Keratinocyte (primary cell): ENCODE measurements around the gene C2orf78. TPM values are rescaled to one million over a fixed set of nuclear protein-coding genes. Genes with fewer than 3 reads are reported as not detected.
A peak's percentile ranks its signal among the peaks of the same experiment; 100 is the strongest.

Source experiments
- DNase-seq: peaks from one replicate; pipeline ENCODE4 v3.0.0-alpha.2; 2011; ENCODE audit warnings: low read depth, missing footprints, low spot score
- FAIRE-seq: peaks from 2 replicates; lab custom pipeline; 2011; peaks lifted over from hg19 to GRCh38; lab: Jason Lieb, UNC
- H2AFZ ChIP-seq: 2 replicates; pipeline ENCODE4 v1.6.0; 2012; ENCODE audit warnings: low read length, control low read depth, inconsistent platforms; ENCODE audit not compliant: control insufficient read depth
- H3K27ac ChIP-seq: 2 replicates; pipeline ENCODE4 v1.5.1; 2011; ENCODE audit warnings: low read length; ENCODE audit not compliant: control insufficient read depth, insufficient read depth
- H3K27me3 ChIP-seq: 3 replicates; pipeline ENCODE4 v1.6.0; 2011; ENCODE audit warnings: low read length; ENCODE audit not compliant: control insufficient read depth, insufficient read depth; ENCODE audit errors: extremely low read depth
- H3K36me3 ChIP-seq, 2 experiments: 2 replicates in 1 of 2; 3 replicates in 1 of 2; pipeline ENCODE4 v1.5.1; 2011; ENCODE audit warnings: low read length in 2 of 2, mild to moderate bottlenecking in 1 of 2; ENCODE audit not compliant: control insufficient read depth in 2 of 2, insufficient read depth in 2 of 2; ENCODE audit errors: extremely low read depth in 1 of 2
- H3K4me1 ChIP-seq: 3 replicates; pipeline ENCODE4 v1.5.1; 2011; ENCODE audit warnings: low read length; ENCODE audit not compliant: control insufficient read depth, insufficient read depth; ENCODE audit errors: extremely low read depth
- H3K4me2 ChIP-seq: 3 replicates; pipeline ENCODE4 v1.6.0; 2011; ENCODE audit warnings: low read depth, low read length; ENCODE audit not compliant: control insufficient read depth, insufficient read depth; ENCODE audit errors: extremely low read depth
- H3K4me3 ChIP-seq, 3 experiments: fragments of 200-600 bp in 1 of 3; sonication (generic) in 1 of 3; 2 replicates in 2 of 3; 3 replicates in 1 of 3; pipeline ENCODE4 v1.5.1; 2011 to 2016; ENCODE audit warnings: low read length in 3 of 3, mild to moderate bottlenecking in 3 of 3, control low read depth in 2 of 3, inconsistent platforms in 1 of 3, low read depth in 1 of 3, mixed read lengths in 1 of 3, mixed run types in 1 of 3, moderate library complexity in 1 of 3; ENCODE audit not compliant: control insufficient read depth in 2 of 3, insufficient read depth in 2 of 3; ENCODE audit errors: extremely low read depth in 1 of 3
- H3K79me2 ChIP-seq: 2 replicates; pipeline ENCODE4 v1.6.0; 2012; ENCODE audit warnings: low read length; ENCODE audit not compliant: control insufficient read depth, insufficient read depth
- H3K9ac ChIP-seq: 3 replicates; pipeline ENCODE4 v1.6.0; 2011; ENCODE audit warnings: low read length; ENCODE audit not compliant: control insufficient read depth, insufficient read depth; ENCODE audit errors: extremely low read depth
- H3K9me1 ChIP-seq: 3 replicates; pipeline ENCODE4 v1.6.0; 2011; ENCODE audit warnings: low read length; ENCODE audit not compliant: control insufficient read depth, insufficient read depth; ENCODE audit errors: extremely low read depth
- H3K9me3 ChIP-seq: 2 replicates; pipeline ENCODE4 v1.5.1; 2012; ENCODE audit warnings: low read depth, low read length; ENCODE audit not compliant: control insufficient read depth
- H4K20me1 ChIP-seq: 3 replicates; pipeline ENCODE4 v1.6.0; 2011; ENCODE audit warnings: low read length; ENCODE audit not compliant: control insufficient read depth, insufficient read depth; ENCODE audit errors: extremely low read depth
- CTCF ChIP-seq, 3 experiments: IDR thresholded peaks in 1 of 3; conservative IDR thresholded peaks in 1 of 3; optimal IDR thresholded peaks in 1 of 3; 2 replicates in 2 of 3; 3 replicates in 1 of 3; pipeline versions ENCODE3 to v1.5.1; 2011; ENCODE audit warnings: low read length in 3 of 3, mild to moderate bottlenecking in 3 of 3, moderate library complexity in 2 of 3, control low read depth in 1 of 3, inconsistent platforms in 1 of 3; ENCODE audit not compliant: insufficient read depth in 2 of 3; ENCODE audit errors: extremely low read depth in 1 of 3
- EZH2 ChIP-seq: IDR thresholded peaks from one replicate; pipeline ENCODE4 v1.6.1; 2012; ENCODE audit warnings: inconsistent platforms, mild to moderate bottlenecking, low read length, moderate library complexity
- dilution Hi-C: fragments of 300-500 bp; cut with MboI; formaldehyde crosslinking; loops from one replicate; pipeline ENCODE4 v1.7.0; 2020; ENCODE audit warnings: low sequenced_read_pairs; ENCODE audit not compliant: extremely low pct_ligation_motif_present
- polyA plus RNA-seq, 5 experiments: library from polyadenylated mRNA; depleted of rRNA in 3 of 5; stranded (reverse) in 3 of 5; stranded (forward) in 1 of 5; unstranded in 1 of 5; fragments of >200 nt; gene quantifications; 1 replicate in 1 of 5; 2 replicates in 3 of 5; 3 replicates in 1 of 5; pipeline versions ENCODE4 v1.2.1 to v1.2.3, GENCODE V29; 2011 to 2012; ENCODE audit warnings: missing spikeins in 2 of 5, low read depth in 1 of 5, low replicate concordance in 1 of 5

C2orf78 gene
- polyA plus RNA-seq, 1 donor (not counting 4 experiments of a cell fraction or from before 2014, with no cell fraction given): not detected

- Histone ChIP-seq H3K36me3 (peaks cover 7 to 14% of the 10 kb centered on the region in 2 experiments), H3K4me1 (peaks cover 12% of the 10 kb centered on the region), H3K9ac (peak within 1 kb of the TSS; percentile 93), H3K79me2 (peaks cover 21% of the 10 kb centered on the region), H4K20me1 (no peaks in the 10 kb centered on the region), H3K4me3 (peak within 1 kb of the TSS; percentile 89 to 99 (median 94)), H2AFZ (peak within 1 kb of the TSS; percentile 96), H3K9me1 (no peaks in the 10 kb centered on the region), H3K4me2 (peak within 1 kb of the TSS; percentile 100), H3K9me3 (no peaks in the 10 kb centered on the region), H3K27me3 (no peaks in the 10 kb centered on the region), H3K27ac (peak within 1 kb of the TSS; percentile 79)
- DNase-seq: peak; percentile 65
- TF ChIP-seq CTCF (optimal IDR thresholded peaks at IDR 0.05 in 1 of 3, IDR thresholded peaks at IDR 0.05 in 1 of 3, conservative IDR thresholded peaks at IDR 0.05 in 1 of 3; ENCODE audit: extremely low read depth in 1 of 3, insufficient read depth in 2 of 3, low read length in 3 of 3): no peak
- TF ChIP-seq EZH2: no peak
- dilution Hi-C loops: no loop called here
- peak; percentile 71 for FAIRE-seq
Measured at GRCh38 chr2:73736855-73737779, 46.9 kb upstream of the C2orf78 start, which contains the start of gene TPRKB. TSS of gene TPRKB (minus strand) at chr2:73737345. CDS start at chr2:73734569, 2,776 bp downstream.

GRCh38 chr2:73739101-73739500 lies 44.9 kb upstream of the C2orf78 start:
- dilution Hi-C loops: no loop called here
- TF ChIP-seq EZH2 (no peak), CTCF (optimal IDR thresholded peaks at IDR 0.05 in 1 of 3, IDR thresholded peaks at IDR 0.05 in 1 of 3, conservative IDR thresholded peaks at IDR 0.05 in 1 of 3; ENCODE audit: extremely low read depth in 1 of 3, insufficient read depth in 2 of 3, low read length in 3 of 3) (no peak)
- Histone ChIP-seq H3K79me2 (peaks cover 21% of the 10 kb centered on the region), H3K4me1 (peaks cover 12% of the 10 kb centered on the region), H4K20me1 (no peaks in the 10 kb centered on the region), H3K27ac (no peak overlapping the region), H3K4me3 (no peak overlapping the region), H3K27me3 (no peaks in the 10 kb centered on the region), H3K9ac (no peak overlapping the region), H3K4me2 (no peak overlapping the region), H3K9me3 (no peaks in the 10 kb centered on the region), H2AFZ (no peak overlapping the region), H3K36me3 (peaks cover 3 to 8% of the 10 kb centered on the region in 2 experiments), H3K9me1 (no peaks in the 10 kb centered on the region)
- no peak for DNase-seq
- no peak for FAIRE-seq
